ENCODE data around the gene CLEC16A.

CLEC16A gene

DNA sequence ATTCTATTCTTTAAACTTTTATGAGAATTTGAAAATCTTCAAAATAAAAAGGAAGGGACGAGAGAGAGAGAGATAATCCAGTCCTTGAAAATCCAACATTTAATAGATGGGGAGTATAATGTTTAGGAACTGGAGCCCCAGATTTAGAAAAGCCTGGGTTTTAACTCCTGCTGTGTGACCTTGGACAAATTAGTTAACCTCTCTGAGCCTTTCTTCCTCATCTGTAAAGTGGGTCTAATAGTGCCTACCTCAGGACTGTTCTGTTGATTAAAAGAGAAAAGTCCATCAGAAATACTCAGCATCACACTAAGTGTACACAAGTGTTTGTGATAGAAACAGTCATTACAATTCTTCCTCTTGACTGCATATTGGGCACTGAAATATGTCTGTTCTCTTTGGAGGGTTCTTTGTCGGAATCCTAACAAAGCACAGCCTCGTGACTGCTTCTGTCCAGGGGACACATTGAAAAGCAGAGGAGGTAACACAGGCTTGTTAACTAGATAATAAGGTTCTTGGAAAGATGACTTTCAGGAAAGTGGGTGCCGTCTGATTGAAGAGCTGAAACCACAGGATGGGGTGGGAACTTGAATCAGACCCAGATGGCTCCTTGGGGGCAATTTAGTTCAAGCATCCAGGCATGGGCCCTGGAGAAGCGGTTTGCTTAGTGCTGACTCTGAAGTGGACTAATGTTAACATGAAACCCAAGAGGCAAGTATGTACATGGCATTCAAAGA, 128.2 kb downstream of the CLEC16A start:
- Histone ChIP-seq H3K27me3 (ENCODE audit: insufficient read depth, low read length) (no peaks in the 10 kb centered on the region), H3K4me3 (ENCODE audit: low read length) (no peak overlapping the region), H3K4me1 (ENCODE audit: insufficient read depth, low read length) (no peaks in the 10 kb centered on the region), H2AFZ (ENCODE audit: low read depth, low read length) (no peak overlapping the region), H3K9me3 (ENCODE audit: low read length) (no peaks in the 10 kb centered on the region), H3K36me3 (ENCODE audit: insufficient read depth, low read length) (peaks cover 2% of the 10 kb centered on the region)

DNA sequence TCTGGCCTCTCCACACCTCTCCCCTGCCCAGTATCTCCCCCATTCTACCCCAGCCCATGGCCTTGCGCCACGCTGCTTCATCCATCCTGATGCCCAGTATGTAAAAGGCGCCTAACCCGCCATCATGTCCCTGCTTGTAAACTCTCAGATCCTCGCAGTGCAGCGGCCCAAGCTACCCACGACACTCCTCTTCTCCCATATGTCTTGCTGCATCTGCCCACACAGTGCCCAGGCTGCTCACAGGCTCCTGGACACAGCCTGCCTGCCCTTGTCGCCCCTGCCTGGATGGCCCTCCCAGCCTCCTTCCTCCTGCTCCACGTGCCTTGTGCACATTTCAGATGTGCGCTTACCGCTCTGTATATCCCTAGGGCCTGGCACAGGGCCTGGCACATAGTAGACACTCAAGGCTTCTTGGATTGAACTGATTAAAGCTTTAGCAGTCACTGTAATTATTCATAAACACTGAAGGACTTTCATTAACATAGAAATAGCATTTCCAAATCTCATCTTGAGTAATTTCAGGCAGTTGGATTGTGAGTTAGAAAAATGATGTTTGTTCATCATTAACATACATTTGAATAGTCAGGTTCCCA, 129.1 kb downstream of the CLEC16A start:
- H3K27me3 ChIP-seq (ENCODE audit: insufficient read depth, low read length), result no peaks in the 10 kb centered on the region
- H3K4me1 ChIP-seq (ENCODE audit: insufficient read depth, low read length), result no peaks in the 10 kb centered on the region
- H3K9me3 ChIP-seq (ENCODE audit: low read length), result no peaks in the 10 kb centered on the region
- peaks cover 2% of the 10 kb centered on the region for H3K36me3 ChIP-seq (ENCODE audit: insufficient read depth, low read length)
- no peak overlapping the region for H2AFZ ChIP-seq (ENCODE audit: low read depth, low read length)
- no peak overlapping the region for H3K4me3 ChIP-seq (ENCODE audit: low read length)

DNA sequence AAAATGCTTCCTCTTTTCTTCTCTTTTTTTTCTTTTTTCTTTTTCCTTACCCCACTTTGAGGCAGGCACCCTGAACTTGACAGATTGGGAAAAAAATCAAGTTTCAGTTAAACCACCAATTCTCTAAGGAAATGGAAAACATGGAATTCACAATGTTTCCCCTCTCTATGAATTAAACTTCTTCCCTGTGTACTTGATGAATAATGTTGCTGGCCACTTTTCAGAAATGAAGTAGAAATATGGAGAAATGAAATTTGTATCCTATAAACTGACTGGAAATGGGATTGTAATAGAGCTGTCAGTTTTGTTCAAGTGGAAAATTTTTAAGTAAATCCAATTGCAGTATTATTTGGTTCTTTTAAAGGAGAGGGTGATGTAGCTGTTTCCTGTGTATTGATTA, 129.8 kb downstream of the CLEC16A start:
- Histone ChIP-seq H2AFZ (ENCODE audit: low read depth, low read length) (no peak overlapping the region), H3K9me3 (ENCODE audit: low read length) (no peaks in the 10 kb centered on the region), H3K4me3 (ENCODE audit: low read length) (no peak overlapping the region), H3K27me3 (ENCODE audit: insufficient read depth, low read length) (no peaks in the 10 kb centered on the region), H3K4me1 (ENCODE audit: insufficient read depth, low read length) (no peaks in the 10 kb centered on the region), H3K36me3 (ENCODE audit: insufficient read depth, low read length) (peaks cover 2% of the 10 kb centered on the region)

DNA sequence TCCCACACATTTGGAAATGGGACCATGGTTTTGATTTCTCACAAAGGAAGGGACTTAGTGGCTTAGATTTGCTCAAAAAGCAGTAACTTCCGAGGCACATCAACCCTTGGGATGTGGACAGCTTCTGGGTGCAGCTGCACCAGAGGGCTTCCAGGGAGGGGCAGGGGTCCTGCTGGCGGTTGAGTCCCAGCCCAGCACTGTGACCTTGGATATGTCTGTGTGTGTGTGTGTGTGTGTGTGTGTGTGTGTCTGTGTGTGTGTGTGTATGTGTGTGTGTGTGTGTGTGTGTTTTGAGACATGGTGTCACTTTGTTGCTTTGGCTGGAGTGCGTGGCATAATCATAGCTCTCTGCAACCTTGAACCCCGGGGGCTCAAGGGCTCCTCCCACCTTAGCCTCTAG, 130.8 kb downstream of the CLEC16A start:
- Histone ChIP-seq H3K4me3 (ENCODE audit: low read length) (no peak overlapping the region), H2AFZ (ENCODE audit: low read depth, low read length) (no peak overlapping the region), H3K36me3 (ENCODE audit: insufficient read depth, low read length) (no peaks in the 10 kb centered on the region), H3K9me3 (ENCODE audit: low read length) (no peaks in the 10 kb centered on the region), H3K27me3 (ENCODE audit: insufficient read depth, low read length) (no peaks in the 10 kb centered on the region), H3K4me1 (ENCODE audit: insufficient read depth, low read length) (peaks cover 7% of the 10 kb centered on the region)

DNA sequence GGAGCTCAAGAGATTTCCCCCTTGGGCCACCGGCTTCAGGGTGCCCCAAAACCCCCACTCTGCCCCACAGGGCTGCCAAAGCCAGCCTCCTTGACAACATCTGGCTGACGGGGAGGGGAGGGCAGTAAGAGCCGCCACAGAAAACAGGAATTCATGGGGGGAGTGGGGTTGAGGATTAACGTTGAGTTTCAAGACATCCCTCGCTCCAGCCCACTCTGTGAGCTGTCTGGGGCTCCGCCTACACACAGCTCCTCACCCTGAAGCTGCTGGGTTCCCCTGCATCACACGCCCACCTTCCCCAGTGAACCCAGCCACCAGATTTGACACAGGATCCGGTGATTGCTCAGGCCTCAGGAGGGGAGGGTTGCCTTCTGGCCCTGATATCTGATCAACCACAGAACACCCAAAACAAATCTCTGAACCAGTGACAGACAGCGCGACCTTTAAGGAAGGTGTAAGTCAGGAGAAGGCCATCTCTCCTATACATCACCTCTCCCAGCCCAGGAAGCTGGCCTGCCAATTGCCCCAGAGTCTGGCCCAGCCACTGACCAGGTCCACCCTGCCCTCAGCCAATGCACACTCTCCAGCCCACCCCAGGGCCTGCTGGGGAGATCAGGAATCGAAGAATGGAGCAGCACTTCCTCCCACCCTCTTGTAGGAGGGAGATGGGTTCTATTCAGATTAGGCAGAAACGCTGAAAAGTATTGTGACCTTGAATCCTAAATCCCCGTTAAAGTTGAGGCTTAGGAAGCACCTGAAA, 132.1 kb downstream of the CLEC16A start:
- Histone ChIP-seq H2AFZ (ENCODE audit: low read depth, low read length) (no peak overlapping the region), H3K4me3 (ENCODE audit: low read length) (no peak overlapping the region), H3K36me3 (ENCODE audit: insufficient read depth, low read length) (no peaks in the 10 kb centered on the region), H3K9me3 (ENCODE audit: low read length) (no peaks in the 10 kb centered on the region), H3K27me3 (ENCODE audit: insufficient read depth, low read length) (no peaks in the 10 kb centered on the region), H3K4me1 (ENCODE audit: insufficient read depth, low read length) (peaks cover 7% of the 10 kb centered on the region)

DNA sequence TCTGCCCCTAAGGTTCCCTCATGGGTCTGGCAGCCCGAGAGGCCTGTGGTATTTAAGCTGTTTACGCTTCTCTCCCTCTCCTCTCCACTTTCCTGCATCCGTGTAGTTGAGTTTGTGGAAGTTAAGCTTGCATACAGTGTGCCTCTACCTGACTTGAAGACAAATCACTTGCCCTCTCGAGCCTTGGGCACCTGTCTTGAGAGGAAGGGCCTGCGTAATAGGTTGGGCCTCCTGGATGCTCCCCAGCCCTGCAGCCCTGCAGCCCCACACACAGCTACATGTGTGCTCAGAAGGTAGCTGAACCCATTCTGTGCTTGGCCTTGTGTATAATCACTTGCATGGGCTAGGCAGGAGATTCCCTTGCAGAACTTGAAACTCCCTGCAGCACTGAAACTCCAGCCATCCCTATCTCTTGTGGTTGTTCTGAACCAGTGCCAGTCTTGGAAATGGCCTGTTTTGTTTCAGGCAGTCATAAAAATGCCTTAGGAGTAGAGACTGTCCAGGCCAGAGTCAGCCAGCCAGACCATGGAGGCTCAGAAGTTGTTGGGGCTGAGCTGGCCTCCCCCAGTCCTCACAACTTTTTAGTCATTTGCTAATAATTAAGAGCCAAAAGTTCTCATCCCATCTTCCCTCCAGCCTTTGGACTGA, 134.6 kb downstream of the CLEC16A start:
- Histone ChIP-seq H3K4me3 (ENCODE audit: low read length) (no peak overlapping the region), H3K4me1 (ENCODE audit: insufficient read depth, low read length) (peaks cover 7% of the 10 kb centered on the region), H3K27me3 (ENCODE audit: insufficient read depth, low read length) (no peaks in the 10 kb centered on the region), H2AFZ (ENCODE audit: low read depth, low read length) (no peak overlapping the region), H3K9me3 (ENCODE audit: low read length) (no peaks in the 10 kb centered on the region), H3K36me3 (ENCODE audit: insufficient read depth, low read length) (no peaks in the 10 kb centered on the region)

DNA sequence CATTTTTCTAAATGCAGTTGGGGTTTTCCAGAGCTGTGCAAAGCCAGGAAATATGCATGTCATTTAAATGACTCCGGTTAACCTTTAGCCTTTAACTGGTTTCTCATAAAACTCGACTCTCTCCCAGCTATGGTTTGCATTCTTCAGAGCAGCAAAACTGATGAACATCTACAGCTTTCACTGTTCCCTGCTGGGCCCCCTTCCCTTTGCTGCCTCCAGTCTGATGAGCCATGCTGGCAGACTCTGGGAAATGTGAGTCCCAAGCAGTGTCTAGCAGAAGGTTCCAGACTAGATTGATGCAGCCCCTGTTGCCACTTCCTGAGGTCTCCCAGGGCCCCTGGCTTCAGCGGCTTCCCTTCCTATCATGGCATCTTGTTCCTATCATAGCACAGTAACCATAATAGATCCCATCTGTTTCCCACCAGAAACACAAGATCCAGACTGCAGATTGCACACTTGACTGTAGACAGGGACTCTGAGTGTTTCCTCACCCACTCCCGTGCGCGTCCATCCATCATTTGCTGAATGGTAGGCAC, 135.4 kb downstream of the CLEC16A start:
- H2AFZ ChIP-seq (ENCODE audit: low read depth, low read length), result no peak overlapping the region
- no peak overlapping the region for H3K4me3 ChIP-seq (ENCODE audit: low read length)
- no peaks in the 10 kb centered on the region for H3K36me3 ChIP-seq (ENCODE audit: insufficient read depth, low read length)
- H3K9me3 ChIP-seq (ENCODE audit: low read length), result no peaks in the 10 kb centered on the region
- peaks cover 9% of the 10 kb centered on the region for H3K4me1 ChIP-seq (ENCODE audit: insufficient read depth, low read length)
- no peaks in the 10 kb centered on the region for H3K27me3 ChIP-seq (ENCODE audit: insufficient read depth, low read length)

DNA sequence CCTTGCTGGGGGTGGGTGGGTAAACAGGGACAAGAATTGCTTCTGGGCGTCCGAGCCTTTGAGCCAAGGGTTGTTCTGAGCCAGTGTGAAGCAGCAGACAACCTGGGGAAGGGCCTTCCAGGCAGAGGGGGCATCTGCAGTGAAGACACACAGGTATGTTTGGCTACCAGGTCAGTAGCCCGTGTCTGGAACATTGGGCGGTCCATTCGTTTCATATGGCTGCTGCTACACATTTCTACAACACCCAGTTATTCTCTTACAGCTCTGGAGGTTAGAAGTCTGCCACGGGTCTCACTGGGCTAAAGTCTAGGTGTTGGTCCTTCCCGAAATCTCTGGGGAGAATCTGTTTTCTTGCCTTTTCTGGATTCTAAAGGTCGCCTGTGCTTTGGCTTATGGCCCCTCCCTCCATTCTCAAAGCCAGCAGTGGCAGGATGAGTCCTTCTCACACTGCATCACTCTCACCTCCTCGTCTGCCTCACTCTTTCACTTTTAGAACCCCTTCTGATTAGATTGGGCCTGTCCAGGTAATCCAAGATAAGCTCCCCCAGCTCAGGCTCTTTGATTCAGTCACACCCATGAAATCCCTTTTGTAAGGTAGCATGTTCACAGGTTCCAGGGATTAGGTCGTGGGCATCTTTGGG, 136.1 kb downstream of the CLEC16A start:
- Histone ChIP-seq H3K4me3 (ENCODE audit: low read length) (no peak overlapping the region), H3K9me3 (ENCODE audit: low read length) (no peaks in the 10 kb centered on the region), H3K4me1 (ENCODE audit: insufficient read depth, low read length) (peaks cover 9% of the 10 kb centered on the region), H2AFZ (ENCODE audit: low read depth, low read length) (no peak overlapping the region), H3K36me3 (ENCODE audit: insufficient read depth, low read length) (no peaks in the 10 kb centered on the region), H3K27me3 (ENCODE audit: insufficient read depth, low read length) (no peaks in the 10 kb centered on the region)

DNA sequence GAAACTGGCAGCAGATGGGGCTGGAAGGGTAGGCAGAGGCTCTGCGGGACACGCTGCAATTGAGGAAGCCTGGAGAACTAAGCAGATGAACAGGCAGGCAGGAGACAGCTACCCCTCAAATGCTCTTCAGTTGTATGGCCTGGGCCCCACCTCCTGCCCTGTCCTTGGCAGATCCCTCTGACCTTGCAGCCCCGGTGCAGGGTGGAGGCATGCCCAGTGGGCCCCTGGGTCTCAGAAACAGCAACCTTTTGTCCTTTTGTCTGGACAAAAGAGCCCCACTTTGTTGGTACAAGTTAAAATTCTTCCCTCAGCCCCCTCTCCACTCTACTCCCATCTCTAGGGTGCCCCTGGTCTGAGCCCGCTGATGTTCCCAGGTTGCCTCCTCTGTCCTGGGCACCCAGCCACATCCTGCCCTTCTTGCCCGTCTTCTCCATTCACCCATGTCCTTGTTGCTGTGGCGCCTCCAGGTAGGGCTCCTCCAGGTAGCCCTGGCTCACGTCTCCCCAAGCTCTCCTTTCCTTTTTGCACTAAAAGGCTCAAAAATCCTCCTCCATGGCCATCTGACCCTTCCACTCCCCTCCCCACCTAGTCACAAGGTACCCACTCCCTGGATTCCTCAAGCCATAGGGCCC, 136.8 kb downstream of the CLEC16A start:
- H3K27me3 ChIP-seq (ENCODE audit: insufficient read depth, low read length), result no peaks in the 10 kb centered on the region
- H3K4me1 ChIP-seq (ENCODE audit: insufficient read depth, low read length), result peaks cover 9% of the 10 kb centered on the region
- no peak overlapping the region for H2AFZ ChIP-seq (ENCODE audit: low read depth, low read length)
- H3K9me3 ChIP-seq (ENCODE audit: low read length), result no peaks in the 10 kb centered on the region
- no peak overlapping the region for H3K4me3 ChIP-seq (ENCODE audit: low read length)
- no peaks in the 10 kb centered on the region for H3K36me3 ChIP-seq (ENCODE audit: insufficient read depth, low read length)

DNA sequence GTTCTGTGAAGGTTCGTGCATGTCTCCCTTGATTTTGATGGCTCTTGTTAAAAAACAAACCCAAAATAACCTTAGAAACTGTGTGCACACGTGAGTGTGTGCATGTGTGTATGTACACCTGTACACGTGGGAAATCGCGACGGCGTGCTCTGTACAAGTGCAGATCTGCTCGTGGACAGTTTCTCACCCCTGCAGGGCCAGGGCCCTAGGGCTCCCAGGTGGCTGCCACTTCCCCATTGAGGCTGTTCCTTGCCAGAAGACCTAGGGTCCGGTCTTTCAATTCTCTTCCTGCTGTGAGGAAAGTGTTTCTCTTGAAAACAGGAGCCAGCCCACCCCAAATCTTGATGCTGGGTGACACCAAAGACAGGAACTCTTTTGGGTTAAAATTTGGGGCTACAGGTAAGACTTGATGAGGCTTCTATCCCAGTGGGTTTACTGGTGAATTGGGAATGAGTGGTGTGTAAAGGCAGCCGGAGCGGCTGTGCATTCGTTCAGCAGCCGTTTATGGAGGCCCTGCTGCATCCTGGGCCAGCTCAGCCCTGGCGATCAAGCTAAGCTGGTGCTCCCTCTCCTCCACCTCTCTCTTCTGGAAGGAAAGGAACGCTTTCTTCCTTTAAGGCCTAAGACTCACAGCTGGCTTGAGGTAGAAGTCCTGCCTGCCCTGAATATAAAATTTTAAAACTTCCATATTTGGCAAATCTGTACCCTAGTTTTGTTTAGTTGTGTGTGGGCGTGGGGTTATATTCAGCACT, 137.9 kb downstream of the CLEC16A start:
- H3K4me1 ChIP-seq (ENCODE audit: insufficient read depth, low read length), result peaks cover 9% of the 10 kb centered on the region
- H2AFZ ChIP-seq (ENCODE audit: low read depth, low read length), result no peak overlapping the region
- no peaks in the 10 kb centered on the region for H3K9me3 ChIP-seq (ENCODE audit: low read length)
- H3K4me3 ChIP-seq (ENCODE audit: low read length), result no peak overlapping the region
- H3K36me3 ChIP-seq (ENCODE audit: insufficient read depth, low read length), result no peaks in the 10 kb centered on the region
- H3K27me3 ChIP-seq (ENCODE audit: insufficient read depth, low read length), result no peaks in the 10 kb centered on the region

DNA sequence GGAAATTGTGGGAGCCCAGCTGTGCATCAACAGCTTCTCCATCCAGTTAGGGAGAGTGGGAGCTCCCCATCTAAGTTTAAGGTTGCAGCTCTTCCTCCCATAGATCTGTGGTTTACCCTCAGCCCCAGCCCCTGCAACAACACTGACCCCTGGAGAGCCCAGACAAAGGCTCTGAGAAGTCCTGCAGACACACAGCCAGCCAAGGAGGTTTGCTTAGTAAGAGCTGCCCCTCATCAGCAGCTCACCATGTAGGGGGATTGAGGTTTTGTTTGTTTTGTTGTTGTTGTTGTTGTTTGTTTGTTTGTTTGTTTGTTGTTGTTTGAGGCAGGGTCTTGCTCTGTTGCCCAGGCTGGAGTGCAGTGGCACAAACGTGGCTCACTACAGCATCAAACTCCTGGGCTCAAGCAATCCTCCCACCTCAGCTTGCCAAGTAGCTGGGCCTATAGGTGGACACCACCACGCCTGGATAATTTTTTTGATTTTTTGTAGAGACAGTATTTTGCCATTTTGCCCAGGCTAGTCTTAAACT, 138.6 kb downstream of the CLEC16A start:
- Histone ChIP-seq H3K4me3 (ENCODE audit: low read length) (no peak overlapping the region), H3K27me3 (ENCODE audit: insufficient read depth, low read length) (no peaks in the 10 kb centered on the region), H3K36me3 (ENCODE audit: insufficient read depth, low read length) (no peaks in the 10 kb centered on the region), H2AFZ (ENCODE audit: low read depth, low read length) (no peak overlapping the region), H3K9me3 (ENCODE audit: low read length) (no peaks in the 10 kb centered on the region), H3K4me1 (ENCODE audit: insufficient read depth, low read length) (peaks cover 9% of the 10 kb centered on the region)
